Measurements from ENCODE around the gene TAF4. TPM values are rescaled to one million over a fixed set of nuclear protein-coding genes. Genes with fewer than 3 reads are reported as not detected.
A peak's percentile ranks its signal among the peaks of the same experiment; 100 is the strongest.

TAF4 gene
- total and polyA plus RNA-seq, 2 of the 13 experiments (the other 11 are each of a cell fraction or from before 2014, with no cell fraction given), result 5.9 to 12.0 TPM

DNA sequence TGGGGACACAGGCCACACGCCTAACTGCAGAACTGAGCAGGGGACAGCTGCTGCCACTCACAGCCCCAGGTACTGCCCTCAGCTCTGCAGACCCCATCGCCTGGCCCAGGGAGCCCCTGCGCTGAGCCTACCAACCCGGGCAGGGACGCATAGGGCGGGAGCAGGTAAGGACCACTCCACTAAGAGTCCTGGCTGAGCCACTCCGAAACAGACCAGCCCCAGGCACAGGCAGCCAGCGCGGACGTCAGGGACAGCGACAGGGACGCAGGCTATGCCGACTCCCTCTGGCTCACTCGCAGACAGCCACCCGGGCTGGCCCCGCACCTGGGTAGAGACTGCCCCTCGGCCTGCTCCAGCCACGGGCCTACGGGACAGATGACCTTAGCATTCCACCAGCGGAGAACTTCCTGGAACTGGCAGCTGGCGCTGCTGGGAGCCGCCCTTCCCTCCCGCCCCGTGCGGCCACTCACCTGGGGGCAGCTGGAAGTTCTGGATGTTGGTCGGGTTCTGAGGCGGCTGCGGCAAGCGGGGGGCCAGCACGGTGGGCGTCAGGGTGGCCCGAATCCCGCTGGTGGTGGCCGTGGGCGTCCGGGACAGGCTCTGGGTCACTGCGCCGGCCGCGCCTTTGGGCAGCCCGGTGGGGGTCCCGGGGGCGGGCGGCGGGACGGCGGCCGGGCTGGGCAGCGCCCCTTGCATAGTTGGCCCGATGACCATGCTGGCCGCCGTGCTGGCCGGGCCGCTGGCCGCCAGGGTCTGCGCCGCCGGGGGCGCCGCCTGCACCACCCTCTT is 1.5 kb downstream of the TAF4 start (continued):
- no peak for TF ChIP-seq JUN (CRISPR knock-in tag; IDR thresholded peaks at IDR 0.05)
- TF ChIP-seq ARID5B (CRISPR knock-in tag; IDR thresholded peaks at IDR 0.05), result peak; percentile 67; the same call in 1 of the 2 replicates
- no peak for TF ChIP-seq ZNF260 (CRISPR knock-in tag; IDR thresholded peaks at IDR 0.05; ENCODE audit: borderline replicate concordance, low read depth)
- TF ChIP-seq SMYD3 (CRISPR knock-in tag; IDR thresholded peaks at IDR 0.05), result no peak
- peak; percentile 47; the same call in 1 of the 2 replicates for TF ChIP-seq ZNF792 (CRISPR knock-in tag; IDR thresholded peaks at IDR 0.05)
- TF ChIP-seq ZNF839 (CRISPR knock-in tag; IDR thresholded peaks at IDR 0.05; ENCODE audit: borderline replicate concordance), result peak; percentile 66; the same call in 1 of the 2 replicates
- no peak for TF ChIP-seq REST (IDR thresholded peaks at IDR 0.05; ENCODE audit: borderline replicate concordance in 1 of 2, low read depth in 1 of 2, low read length in 2 of 2)
- TF ChIP-seq, protein P1, sequence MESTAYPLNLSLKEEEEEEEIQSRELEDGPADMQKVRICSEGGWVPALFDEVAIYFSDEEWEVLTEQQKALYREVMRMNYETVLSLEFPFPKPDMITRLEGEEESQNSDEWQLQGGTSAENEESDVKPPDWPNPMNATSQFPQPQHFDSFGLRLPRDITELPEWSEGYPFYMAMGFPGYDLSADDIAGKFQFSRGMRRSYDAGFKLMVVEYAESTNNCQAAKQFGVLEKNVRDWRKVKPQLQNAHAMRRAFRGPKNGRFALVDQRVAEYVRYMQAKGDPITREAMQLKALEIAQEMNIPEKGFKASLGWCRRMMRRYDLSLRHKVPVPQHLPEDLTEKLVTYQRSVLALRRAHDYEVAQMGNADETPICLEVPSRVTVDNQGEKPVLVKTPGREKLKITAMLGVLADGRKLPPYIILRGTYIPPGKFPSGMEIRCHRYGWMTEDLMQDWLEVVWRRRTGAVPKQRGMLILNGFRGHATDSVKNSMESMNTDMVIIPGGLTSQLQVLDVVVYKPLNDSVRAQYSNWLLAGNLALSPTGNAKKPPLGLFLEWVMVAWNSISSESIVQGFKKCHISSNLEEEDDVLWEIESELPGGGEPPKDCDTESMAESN (CRISPR knock-in tag; conservative IDR thresholded peaks at IDR 0.05), result 0 out of 2 replicates have a peak, but pooled peaks have one; percentile 21
- TF ChIP-seq ZNF468 (CRISPR knock-in tag; IDR thresholded peaks at IDR 0.05), result 0 out of 2 replicates have a peak, but pooled peaks have one; percentile 51
- TF ChIP-seq HOXD1 (CRISPR knock-in tag; IDR thresholded peaks at IDR 0.05), result no peak
- no peak for TF ChIP-seq MBD4 (IDR thresholded peaks at IDR 0.05; ENCODE audit: borderline replicate concordance, low read length)
- TF ChIP-seq ARNTL (CRISPR knock-in tag; IDR thresholded peaks at IDR 0.05), result peak; percentile 51; the same call in 1 of the 2 replicates
- TF ChIP-seq ZMYM4 (CRISPR knock-in tag; IDR thresholded peaks at IDR 0.05), result no peak
- TF ChIP-seq PRPF4 (IDR thresholded peaks at IDR 0.05; ENCODE audit: low read depth, low read length, poor library complexity, severe bottlenecking), result no peak
- TF ChIP-seq ZNF383 (CRISPR knock-in tag; IDR thresholded peaks at IDR 0.05; ENCODE audit: borderline replicate concordance), result no peak
- TF ChIP-seq MATR3 (CRISPR knock-in tag; IDR thresholded peaks at IDR 0.05), result peak; percentile 33; the same call in 1 of the 2 replicates
- TF ChIP-seq MIER3 (CRISPR knock-in tag; IDR thresholded peaks at IDR 0.05; ENCODE audit: borderline replicate concordance), result peak; percentile 27; the same call in 1 of the 2 replicates
- TF ChIP-seq TOPORS (CRISPR knock-in tag; IDR thresholded peaks at IDR 0.05), result no peak
- TF ChIP-seq ZNF784 (CRISPR knock-in tag; IDR thresholded peaks at IDR 0.05; ENCODE audit: borderline replicate concordance), result peak; percentile 75

All from HepG2 (cell line).